ENCODE results near the gene SIPA1L3.

DNA sequence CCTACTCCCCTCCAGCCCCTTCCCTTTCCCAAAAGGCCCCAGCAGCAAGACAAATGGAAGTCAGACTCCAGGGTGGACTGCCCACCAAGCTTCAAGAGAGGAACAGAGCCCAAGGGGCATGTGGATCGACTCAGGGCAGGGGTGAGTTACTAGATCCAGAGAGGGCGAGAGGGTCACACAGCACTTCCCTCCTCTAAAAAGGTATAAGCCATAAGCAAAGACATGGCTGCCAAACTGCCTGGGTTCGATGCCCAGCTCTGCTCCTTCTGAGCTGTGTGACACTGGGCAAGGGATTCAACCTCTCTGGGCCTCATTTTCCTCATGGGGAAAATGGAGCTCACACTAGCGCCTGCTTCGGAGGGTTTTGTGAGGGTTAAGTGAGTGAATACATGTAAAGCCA, 345.4 kb downstream of the SIPA1L3 start:
- no peak for TF ChIP-seq NFE2 (CRISPR knock-in tag; IDR thresholded peaks at IDR 0.05)
- no peak for TF ChIP-seq GTF2F1 (IDR thresholded peaks at IDR 0.05; ENCODE audit: low read length)
- no peak for TF ChIP-seq POLR2A (IDR thresholded peaks at IDR 0.05; ENCODE audit: insufficient read depth in 1 of 2, low read depth in 2 of 2, low read length in 2 of 2)
- no peak for TF ChIP-seq TOPORS (CRISPR knock-in tag; IDR thresholded peaks at IDR 0.05)
- TF ChIP-seq, protein P1, sequence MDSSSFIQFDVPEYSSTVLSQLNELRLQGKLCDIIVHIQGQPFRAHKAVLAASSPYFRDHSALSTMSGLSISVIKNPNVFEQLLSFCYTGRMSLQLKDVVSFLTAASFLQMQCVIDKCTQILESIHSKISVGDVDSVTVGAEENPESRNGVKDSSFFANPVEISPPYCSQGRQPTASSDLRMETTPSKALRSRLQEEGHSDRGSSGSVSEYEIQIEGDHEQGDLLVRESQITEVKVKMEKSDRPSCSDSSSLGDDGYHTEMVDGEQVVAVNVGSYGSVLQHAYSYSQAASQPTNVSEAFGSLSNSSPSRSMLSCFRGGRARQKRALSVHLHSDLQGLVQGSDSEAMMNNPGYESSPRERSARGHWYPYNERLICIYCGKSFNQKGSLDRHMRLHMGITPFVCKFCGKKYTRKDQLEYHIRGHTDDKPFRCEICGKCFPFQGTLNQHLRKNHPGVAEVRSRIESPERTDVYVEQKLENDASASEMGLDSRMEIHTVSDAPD (CRISPR knock-in tag; IDR thresholded peaks at IDR 0.05) = no peak
- TF ChIP-seq, protein P2, sequence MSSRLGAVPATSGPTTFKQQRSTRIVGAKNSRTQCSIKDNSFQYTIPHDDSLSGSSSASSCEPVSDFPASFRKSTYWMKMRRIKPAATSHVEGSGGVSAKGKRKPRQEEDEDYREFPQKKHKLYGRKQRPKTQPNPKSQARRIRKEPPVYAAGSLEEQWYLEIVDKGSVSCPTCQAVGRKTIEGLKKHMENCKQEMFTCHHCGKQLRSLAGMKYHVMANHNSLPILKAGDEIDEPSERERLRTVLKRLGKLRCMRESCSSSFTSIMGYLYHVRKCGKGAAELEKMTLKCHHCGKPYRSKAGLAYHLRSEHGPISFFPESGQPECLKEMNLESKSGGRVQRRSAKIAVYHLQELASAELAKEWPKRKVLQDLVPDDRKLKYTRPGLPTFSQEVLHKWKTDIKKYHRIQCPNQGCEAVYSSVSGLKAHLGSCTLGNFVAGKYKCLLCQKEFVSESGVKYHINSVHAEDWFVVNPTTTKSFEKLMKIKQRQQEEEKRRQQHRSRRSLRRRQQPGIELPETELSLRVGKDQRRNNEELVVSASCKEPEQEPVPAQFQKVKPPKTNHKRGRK (CRISPR knock-in tag; IDR thresholded peaks at IDR 0.05) = no peak
- TF ChIP-seq POLR2AphosphoS2 (IDR thresholded peaks at IDR 0.05; ENCODE audit: low read depth, low read length) = no peak
- no peak for TF ChIP-seq BHLHE40 (IDR thresholded peaks at IDR 0.05; ENCODE audit: low read length)
- no peak for TF ChIP-seq NR2C2 (CRISPR knock-in tag; IDR thresholded peaks at IDR 0.05; ENCODE audit: borderline replicate concordance)
